ENCODE data around the gene ITSN2.

- TF ChIP-seq CTCF (IDR thresholded peaks at IDR 0.05) (no peak), POLR2A (IDR thresholded peaks at IDR 0.05) (no peak)
These were observed 154.1 kb downstream of the ITSN2 start for GRCh38 chr2:24206242-24206641.

All from body of pancreas (tissue), 4 donors.